ENCODE results near the gene MAN1C1. TPM values are rescaled to one million over a fixed set of nuclear protein-coding genes. Genes with fewer than 3 reads are reported as not detected.

MAN1C1 gene
- total and polyA plus RNA-seq, 2 donors from 2014 or later, result 31.7 to 65.5 TPM

DNA sequence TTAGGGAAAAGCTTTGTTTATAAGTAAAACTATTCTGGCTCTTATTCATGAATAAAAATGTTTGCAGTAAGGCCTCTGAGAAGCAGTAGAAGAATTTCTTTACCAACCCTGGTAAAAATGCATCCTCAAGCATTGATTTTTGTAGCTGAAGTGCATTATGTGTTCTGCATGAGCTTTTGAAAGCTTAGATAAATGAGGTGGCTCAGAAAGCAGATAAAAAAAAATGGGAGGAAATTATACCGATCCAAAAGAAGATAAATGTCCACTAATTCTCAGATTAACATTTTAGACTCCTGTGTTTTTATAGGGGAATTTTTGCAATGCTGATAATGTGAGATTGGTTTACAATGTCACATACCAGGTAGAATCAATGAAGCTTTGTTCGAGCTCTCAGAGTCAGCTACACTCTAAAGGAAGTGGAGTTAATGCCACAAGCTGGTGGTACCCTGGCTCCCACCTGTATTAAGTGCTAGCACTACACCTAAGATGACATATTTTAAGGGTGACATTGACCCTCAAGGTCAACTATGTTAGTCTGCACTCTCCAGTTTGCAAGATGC is 97.9 kb downstream of the MAN1C1 start:
- Histone ChIP-seq H3K27me3 (ENCODE audit: control insufficient read depth, insufficient read depth, low read length) (no peaks in the 10 kb centered on the region), H3K36me3 (ENCODE audit: control insufficient read depth in 2 of 3, insufficient read depth in 3 of 3, low read length in 3 of 3) (no peaks in the 10 kb centered on the region), H3K9ac (ENCODE audit: low read length in 3 of 3) (no peak overlapping the region), H3K27ac (ENCODE audit: low read depth in 2 of 2, low read length in 2 of 2) (no peak overlapping the region), H3K4me3 (ENCODE audit: low read length in 3 of 3) (no peak overlapping the region), H3K4me1 (ENCODE audit: control insufficient read depth in 2 of 3, insufficient read depth in 2 of 3, low read depth in 1 of 3, low read length in 3 of 3) (peaks cover 0 to 2% (median 0%) of the 10 kb centered on the region in 3 donors), H3K9me3 (ENCODE audit: control insufficient read depth in 2 of 3, insufficient read depth in 1 of 3, low read length in 3 of 3) (no peaks in the 10 kb centered on the region)
- TF ChIP-seq, protein P1, sequence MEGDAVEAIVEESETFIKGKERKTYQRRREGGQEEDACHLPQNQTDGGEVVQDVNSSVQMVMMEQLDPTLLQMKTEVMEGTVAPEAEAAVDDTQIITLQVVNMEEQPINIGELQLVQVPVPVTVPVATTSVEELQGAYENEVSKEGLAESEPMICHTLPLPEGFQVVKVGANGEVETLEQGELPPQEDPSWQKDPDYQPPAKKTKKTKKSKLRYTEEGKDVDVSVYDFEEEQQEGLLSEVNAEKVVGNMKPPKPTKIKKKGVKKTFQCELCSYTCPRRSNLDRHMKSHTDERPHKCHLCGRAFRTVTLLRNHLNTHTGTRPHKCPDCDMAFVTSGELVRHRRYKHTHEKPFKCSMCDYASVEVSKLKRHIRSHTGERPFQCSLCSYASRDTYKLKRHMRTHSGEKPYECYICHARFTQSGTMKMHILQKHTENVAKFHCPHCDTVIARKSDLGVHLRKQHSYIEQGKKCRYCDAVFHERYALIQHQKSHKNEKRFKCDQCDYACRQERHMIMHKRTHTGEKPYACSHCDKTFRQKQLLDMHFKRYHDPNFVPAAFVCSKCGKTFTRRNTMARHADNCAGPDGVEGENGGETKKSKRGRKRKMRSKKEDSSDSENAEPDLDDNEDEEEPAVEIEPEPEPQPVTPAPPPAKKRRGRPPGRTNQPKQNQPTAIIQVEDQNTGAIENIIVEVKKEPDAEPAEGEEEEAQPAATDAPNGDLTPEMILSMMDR (IDR thresholded peaks at IDR 0.05; ENCODE audit: borderline replicate concordance, extremely low read depth, insufficient read depth), result no peak
- DNase-seq, result no peak
- no peak for FAIRE-seq
- intact Hi-C loops (cut with DNase I), result no loop called here

DNA sequence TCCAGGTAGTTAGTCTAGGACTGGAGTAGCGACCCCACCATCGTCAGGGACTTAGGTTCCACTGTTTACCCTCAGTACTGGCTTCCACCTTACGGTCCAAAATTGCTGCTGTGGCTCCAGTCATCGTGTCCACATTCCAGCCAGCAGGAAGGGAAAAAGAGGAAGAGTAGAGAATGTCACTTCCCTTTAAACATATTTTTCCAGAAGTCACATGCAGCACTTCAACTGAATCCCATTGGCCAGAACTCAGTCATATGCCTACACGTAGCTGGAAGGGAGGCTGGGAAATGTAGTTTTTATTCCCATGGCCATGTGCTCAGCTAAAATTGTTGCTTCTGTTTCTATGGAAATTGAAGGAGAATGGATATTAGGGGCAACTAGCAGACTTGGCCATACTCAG is 99.3 kb downstream of the MAN1C1 start:
- intact Hi-C loops (cut with DNase I), result no loop called here
- peaks cover 0 to 2% (median 0%) of the 10 kb centered on the region in 3 donors for H3K4me1 ChIP-seq (ENCODE audit: control insufficient read depth in 2 of 3, insufficient read depth in 2 of 3, low read depth in 1 of 3, low read length in 3 of 3)
- no peak for FAIRE-seq
- H3K27ac ChIP-seq (ENCODE audit: low read depth in 2 of 2, low read length in 2 of 2), result no peak overlapping the region
- H3K9me3 ChIP-seq (ENCODE audit: control insufficient read depth in 2 of 3, insufficient read depth in 1 of 3, low read length in 3 of 3), result no peaks in the 10 kb centered on the region
- H3K27me3 ChIP-seq (ENCODE audit: control insufficient read depth, insufficient read depth, low read length), result no peaks in the 10 kb centered on the region
- TF ChIP-seq, protein P1 (IDR thresholded peaks at IDR 0.05; ENCODE audit: borderline replicate concordance, extremely low read depth, insufficient read depth), result no peak
- H3K36me3 ChIP-seq (ENCODE audit: control insufficient read depth in 2 of 3, insufficient read depth in 3 of 3, low read length in 3 of 3), result no peaks in the 10 kb centered on the region
- no peak for DNase-seq
- no peak overlapping the region for H3K9ac ChIP-seq (ENCODE audit: low read length in 3 of 3)
- H3K4me3 ChIP-seq (ENCODE audit: low read length in 3 of 3), result no peak overlapping the region

DNA sequence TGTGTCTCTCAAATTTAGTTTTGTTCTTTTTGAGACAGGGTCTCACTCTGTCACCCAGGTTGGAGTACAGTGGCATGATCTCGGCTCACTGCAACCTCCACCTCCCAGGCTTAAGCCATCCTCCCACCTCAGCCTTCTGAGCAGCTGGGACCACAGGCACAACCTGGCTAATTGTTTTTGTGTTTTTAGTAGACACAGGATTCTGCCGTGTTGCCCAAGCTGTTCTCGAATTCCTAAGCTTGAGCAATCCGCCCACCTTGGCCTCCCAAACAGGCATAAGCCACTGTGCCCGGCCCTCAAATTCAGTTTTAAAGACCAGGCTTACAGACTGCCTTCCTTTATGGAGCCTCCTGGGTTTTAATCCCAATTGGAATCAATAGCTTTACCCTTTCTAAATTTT is 99.7 kb downstream of the MAN1C1 start:
- Histone ChIP-seq H3K9me3 (ENCODE audit: control insufficient read depth in 2 of 3, insufficient read depth in 1 of 3, low read length in 3 of 3) (no peaks in the 10 kb centered on the region), H3K27me3 (ENCODE audit: control insufficient read depth, insufficient read depth, low read length) (no peaks in the 10 kb centered on the region), H3K4me1 (ENCODE audit: control insufficient read depth in 2 of 3, insufficient read depth in 2 of 3, low read depth in 1 of 3, low read length in 3 of 3) (peaks cover 0 to 2% (median 0%) of the 10 kb centered on the region in 3 donors), H3K27ac (ENCODE audit: low read depth in 2 of 2, low read length in 2 of 2) (no peak overlapping the region), H3K36me3 (ENCODE audit: control insufficient read depth in 2 of 3, insufficient read depth in 3 of 3, low read length in 3 of 3) (no peaks in the 10 kb centered on the region), H3K4me3 (ENCODE audit: low read length in 3 of 3) (no peak overlapping the region), H3K9ac (ENCODE audit: low read length in 3 of 3) (no peak overlapping the region)
- TF ChIP-seq, protein P1 (IDR thresholded peaks at IDR 0.05; ENCODE audit: borderline replicate concordance, extremely low read depth, insufficient read depth), result no peak
- no peak for DNase-seq
- intact Hi-C loops (cut with DNase I), result no loop called here
- no peak for FAIRE-seq

DNA sequence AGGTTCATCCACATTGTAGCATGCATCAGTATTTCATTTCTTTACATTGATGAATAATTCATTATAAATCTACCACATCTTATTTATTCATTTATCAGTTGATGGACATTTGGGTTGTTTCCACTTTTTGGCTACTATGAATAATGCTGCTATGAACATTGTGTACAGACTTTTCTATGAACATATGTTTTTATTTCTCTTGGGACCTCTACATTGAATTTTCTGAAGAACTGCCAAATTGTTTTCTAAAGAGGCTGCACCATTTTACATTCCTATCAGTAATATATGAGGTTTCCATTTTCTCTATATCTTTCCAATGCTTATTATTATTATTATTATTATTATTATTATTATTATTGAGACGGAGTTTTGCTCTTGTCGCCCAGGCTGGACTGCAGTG is 102.1 kb downstream of the MAN1C1 start:
- DNase-seq (no peak), FAIRE-seq (no peak)
- no peak overlapping the region for H3K9ac ChIP-seq (ENCODE audit: low read length in 3 of 3)
- intact Hi-C loops (cut with DNase I), result no loop called here
- no peak overlapping the region for H3K27ac ChIP-seq (ENCODE audit: low read depth in 2 of 2, low read length in 2 of 2)
- H3K4me3 ChIP-seq (ENCODE audit: low read length in 3 of 3), result no peak overlapping the region
- peaks cover 0 to 5% (median 2%) of the 10 kb centered on the region in 3 donors for H3K4me1 ChIP-seq (ENCODE audit: control insufficient read depth in 2 of 3, insufficient read depth in 2 of 3, low read depth in 1 of 3, low read length in 3 of 3)
- TF ChIP-seq, protein P1 (IDR thresholded peaks at IDR 0.05; ENCODE audit: borderline replicate concordance, extremely low read depth, insufficient read depth), result no peak
- no peaks in the 10 kb centered on the region for H3K27me3 ChIP-seq (ENCODE audit: control insufficient read depth, insufficient read depth, low read length)
- H3K9me3 ChIP-seq (ENCODE audit: control insufficient read depth in 2 of 3, insufficient read depth in 1 of 3, low read length in 3 of 3), result no peaks in the 10 kb centered on the region
- no peaks in the 10 kb centered on the region for H3K36me3 ChIP-seq (ENCODE audit: control insufficient read depth in 2 of 3, insufficient read depth in 3 of 3, low read length in 3 of 3)

All from kidney (tissue), 14 donors.